ENCODE data around the gene PROS1. TPM values are rescaled to one million over a fixed set of nuclear protein-coding genes. Genes with fewer than 3 reads are reported as not detected.
A peak's percentile ranks its signal among the peaks of the same experiment; 100 is the strongest.

Gene PROS1
- total RNA-seq, 2 experiments from 2014 or later = 0.09 TPM; not detected in 1

GRCh38 chr3:93981649-93982048 is 8.0 kb upstream of the PROS1 start:
- intact Hi-C loops (cut with micrococcal nuclease; ENCODE audit: unreplicated experiment) = loop anchor here (2.0 kb wide), 1 partner anchor 81 kb away; the partner anchor contains the start of genes DHFR2 and NSUN3
- POLR2A ChIA-PET = interaction anchor here (0.6 to 2.4 kb wide), 4 partner anchors 9 to 151 kb away, joined by 3 to 7 read pairs (median 4); no protein-coding TSS in a partner anchor
- BruUV-seq (replicated peaks) = no TSS peak
- H3K4me1 ChIP-seq (ENCODE audit: insufficient read depth, low read length, poor library complexity, severe bottlenecking) = peaks cover 6% of the 10 kb centered on the region
- no peak overlapping the region for H3K4me3 ChIP-seq (ENCODE audit: low read depth, low read length, poor library complexity, severe bottlenecking)
- TF ChIP-seq, protein P1, sequence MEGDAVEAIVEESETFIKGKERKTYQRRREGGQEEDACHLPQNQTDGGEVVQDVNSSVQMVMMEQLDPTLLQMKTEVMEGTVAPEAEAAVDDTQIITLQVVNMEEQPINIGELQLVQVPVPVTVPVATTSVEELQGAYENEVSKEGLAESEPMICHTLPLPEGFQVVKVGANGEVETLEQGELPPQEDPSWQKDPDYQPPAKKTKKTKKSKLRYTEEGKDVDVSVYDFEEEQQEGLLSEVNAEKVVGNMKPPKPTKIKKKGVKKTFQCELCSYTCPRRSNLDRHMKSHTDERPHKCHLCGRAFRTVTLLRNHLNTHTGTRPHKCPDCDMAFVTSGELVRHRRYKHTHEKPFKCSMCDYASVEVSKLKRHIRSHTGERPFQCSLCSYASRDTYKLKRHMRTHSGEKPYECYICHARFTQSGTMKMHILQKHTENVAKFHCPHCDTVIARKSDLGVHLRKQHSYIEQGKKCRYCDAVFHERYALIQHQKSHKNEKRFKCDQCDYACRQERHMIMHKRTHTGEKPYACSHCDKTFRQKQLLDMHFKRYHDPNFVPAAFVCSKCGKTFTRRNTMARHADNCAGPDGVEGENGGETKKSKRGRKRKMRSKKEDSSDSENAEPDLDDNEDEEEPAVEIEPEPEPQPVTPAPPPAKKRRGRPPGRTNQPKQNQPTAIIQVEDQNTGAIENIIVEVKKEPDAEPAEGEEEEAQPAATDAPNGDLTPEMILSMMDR (conservative IDR thresholded peaks at IDR 0.05; ENCODE audit: low read length) = no peak
- no peak for TF ChIP-seq EZH2phosphoT487 (IDR thresholded peaks at IDR 0.05; ENCODE audit: borderline replicate concordance, low read depth, low read length)
- CTCF ChIA-PET (ENCODE audit: unreplicated experiment) = no interaction called here
- H3K79me2 ChIP-seq (ENCODE audit: insufficient read depth, low read depth, low read length) = peaks cover 33% of the 10 kb centered on the region; the same call in 1 of the 2 replicates
- no peak overlapping the region for H3K27ac ChIP-seq (ENCODE audit: low read depth, low read length, poor library complexity, severe bottlenecking)
- H3K4me2 ChIP-seq (ENCODE audit: low read length) = peak overlapping the region; percentile 77
- no peaks in the 10 kb centered on the region for H3K9me2 ChIP-seq (ENCODE audit: insufficient read depth, low read length)
- DNase-seq (ENCODE audit: low spot score) = no peak
- H4K20me1 ChIP-seq (ENCODE audit: insufficient read depth, low read length) = no peaks in the 10 kb centered on the region
- H3K36me3 ChIP-seq (ENCODE audit: insufficient read depth, low read length) = no peaks in the 10 kb centered on the region
- H2AFZ ChIP-seq (ENCODE audit: low read length) = no peak overlapping the region
- H3K9me3 ChIP-seq (ENCODE audit: low read length) = no peaks in the 10 kb centered on the region

DNA sequence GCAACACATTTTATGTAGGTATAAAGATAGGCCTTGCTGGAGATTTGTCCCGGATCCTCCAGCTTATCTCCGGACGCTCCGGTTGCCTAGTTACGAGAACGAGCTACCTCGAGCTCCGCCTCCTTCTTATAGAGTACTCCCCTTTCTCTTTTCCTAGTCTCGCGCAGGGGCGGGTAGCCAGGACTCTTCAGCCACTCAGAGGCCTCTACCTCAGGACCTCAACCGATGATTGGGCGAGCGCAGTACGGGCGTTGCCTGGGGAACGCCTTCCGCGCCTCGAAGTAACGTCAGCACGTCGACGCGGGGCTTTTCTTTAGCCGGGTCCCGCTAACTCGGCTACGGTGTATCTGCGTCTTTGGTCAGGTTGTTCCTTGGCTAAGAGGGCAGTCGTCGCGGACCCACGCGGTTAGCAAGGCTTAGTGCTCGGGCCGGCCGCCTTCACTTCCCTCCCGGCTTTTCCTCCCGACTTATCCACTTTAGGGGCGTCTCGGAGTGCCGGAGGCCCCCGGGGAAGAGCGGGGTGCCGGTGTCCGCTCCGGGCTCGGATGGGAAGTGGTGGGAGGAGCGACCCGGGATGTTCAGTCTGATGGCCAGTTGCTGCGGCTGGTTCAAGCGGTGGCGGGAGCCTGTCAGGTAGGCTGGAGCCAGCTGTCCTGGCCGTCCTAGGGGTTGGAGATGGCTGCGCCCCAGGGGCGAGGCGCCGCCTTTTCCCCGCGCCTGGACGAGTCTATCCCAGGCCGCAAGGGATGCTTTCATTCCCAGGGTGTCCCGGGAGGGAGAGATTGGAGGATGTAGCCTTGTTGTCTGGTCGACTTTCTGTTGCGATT is 6.4 kb upstream of the PROS1 start, which contains the start of gene ARL13B:
Gene ARL13B (plus strand): TSS at position 306 of the 827 bp plus-strand sequence. CDS start 269 bp downstream, at position 575.
- CTCF ChIA-PET (ENCODE audit: unreplicated experiment) = no interaction called here
- Histone ChIP-seq H3K9me2 (ENCODE audit: insufficient read depth, low read length) (no peaks in the 10 kb centered on the region), H2AFZ (ENCODE audit: low read length) (peak within 1 kb of the TSS; percentile 87), H3K9me3 (ENCODE audit: low read length) (no peaks in the 10 kb centered on the region), H4K20me1 (ENCODE audit: insufficient read depth, low read length) (no peaks in the 10 kb centered on the region), H3K4me2 (ENCODE audit: low read length) (peak within 1 kb of the TSS; percentile 77), H3K79me2 (ENCODE audit: insufficient read depth, low read depth, low read length) (peaks cover 30% of the 10 kb centered on the region; the same call in 1 of the 2 replicates), H3K4me1 (ENCODE audit: insufficient read depth, low read length, poor library complexity, severe bottlenecking) (peaks cover 6% of the 10 kb centered on the region), H3K27ac (ENCODE audit: low read depth, low read length, poor library complexity, severe bottlenecking) (peak within 1 kb of the TSS; percentile 9), H3K36me3 (ENCODE audit: insufficient read depth, low read length) (no peaks in the 10 kb centered on the region), H3K4me3 (ENCODE audit: low read depth, low read length, poor library complexity, severe bottlenecking) (peak within 1 kb of the TSS; percentile 85)
- no peak for TF ChIP-seq EZH2phosphoT487 (IDR thresholded peaks at IDR 0.05; ENCODE audit: borderline replicate concordance, low read depth, low read length)
- TF ChIP-seq, protein P1 (conservative IDR thresholded peaks at IDR 0.05; ENCODE audit: low read length) = no peak
- intact Hi-C loops (cut with micrococcal nuclease; ENCODE audit: unreplicated experiment) = loop anchor here (2.0 kb wide), 1 partner anchor 83 kb away; the partner anchor contains the start of genes DHFR2 and NSUN3
- no TSS peak for BruUV-seq (replicated peaks)
- POLR2A ChIA-PET = interaction anchor here (1.0 to 2.4 kb wide), 7 partner anchors 9 to 89 kb away, joined by 3 to 10 read pairs (median 4); partner anchors contain the start of genes DHFR2 and NSUN3
- peak; percentile 97 for DNase-seq (ENCODE audit: low spot score)
